IMR-90 (cell line): ENCODE results near the gene RBFOX2.

ENCODE experiments used
- CEBPB ChIP-seq: IDR thresholded peaks from 2 replicates; pipeline ENCODE4 v1.6.1; 2012; ENCODE audit warnings: low read depth, low read length, improper control_type of control experiment
- MAFK ChIP-seq: IDR thresholded peaks from 2 replicates; pipeline ENCODE4 v1.6.1; 2012; ENCODE audit warnings: low read depth, low read length, improper control_type of control experiment
- MAZ ChIP-seq: IDR thresholded peaks from 2 replicates; pipeline ENCODE4 v1.6.1; 2012; ENCODE audit warnings: low read depth, mild to moderate bottlenecking, low read length, improper control_type of control experiment, moderate library complexity, borderline replicate concordance
- MXI1 ChIP-seq: IDR thresholded peaks from 2 replicates; pipeline ENCODE4 v1.6.1; 2012; ENCODE audit warnings: low read depth, mild to moderate bottlenecking, low read length, moderate library complexity, borderline replicate concordance
- NFE2L2 ChIP-seq: fragments of 150-350 bp; IDR thresholded peaks from 2 replicates; pipeline ENCODE4 v1.6.1; 2016; ENCODE audit warnings: low read depth, mild to moderate bottlenecking, low read length
- RAD21 ChIP-seq: IDR thresholded peaks from 2 replicates; pipeline ENCODE4 v1.6.1; 2012; ENCODE audit warnings: low read length, improper control_type of control experiment
- RCOR1 ChIP-seq: IDR thresholded peaks from 2 replicates; pipeline ENCODE4 v1.6.1; 2012; ENCODE audit warnings: mild to moderate bottlenecking, low read length, improper control_type of control experiment; ENCODE audit not compliant: insufficient replicate concordance
- SMC3 ChIP-seq: fragments of 150-350 bp; IDR thresholded peaks from 2 replicates; pipeline ENCODE4 v1.6.1; 2016; ENCODE audit warnings: low read depth, mild to moderate bottlenecking, antibody characterized with exemption, low read length, moderate library complexity
- TF ChIP-seq, protein P1 (sequence below): conservative IDR thresholded peaks from 2 replicates; pipeline ENCODE4 v1.5.1; 2012; ENCODE audit warnings: mild to moderate bottlenecking, low read depth, low read length, improper control_type of control experiment
- TF ChIP-seq, protein P2 (sequence below): fragments of 150-350 bp; IDR thresholded peaks from 2 replicates; pipeline ENCODE4 v1.6.1; 2017; ENCODE audit warnings: mild to moderate bottlenecking, antibody characterized with exemption, low read length, low read depth
- TF ChIP-seq, protein P3 (sequence below): fragments of 150-350 bp; IDR thresholded peaks from 2 replicates; pipeline ENCODE4 v1.6.1; 2016; ENCODE audit warnings: low read depth, mild to moderate bottlenecking, low read length, moderate library complexity, borderline replicate concordance

DNA sequence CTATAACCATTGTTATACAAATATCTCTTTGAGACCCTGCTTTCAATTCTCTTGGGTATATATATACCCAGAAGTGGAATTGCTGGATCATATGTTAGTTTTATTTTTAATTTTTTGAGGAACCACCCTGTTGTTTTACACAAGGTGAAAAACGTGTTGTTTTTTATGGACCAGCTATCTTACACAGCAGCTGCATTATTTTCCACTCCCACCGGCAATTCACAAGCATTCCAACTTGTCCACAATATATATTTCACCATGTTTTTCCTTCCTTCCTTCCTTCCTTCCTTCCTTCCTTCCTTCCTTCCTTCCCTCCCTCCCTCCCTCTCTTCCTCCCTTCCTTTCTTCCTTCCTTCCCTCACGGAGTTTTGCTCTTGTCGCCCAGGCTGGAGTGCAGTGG lies 317.3 kb downstream of the RBFOX2 start:
- TF ChIP-seq, protein P1, sequence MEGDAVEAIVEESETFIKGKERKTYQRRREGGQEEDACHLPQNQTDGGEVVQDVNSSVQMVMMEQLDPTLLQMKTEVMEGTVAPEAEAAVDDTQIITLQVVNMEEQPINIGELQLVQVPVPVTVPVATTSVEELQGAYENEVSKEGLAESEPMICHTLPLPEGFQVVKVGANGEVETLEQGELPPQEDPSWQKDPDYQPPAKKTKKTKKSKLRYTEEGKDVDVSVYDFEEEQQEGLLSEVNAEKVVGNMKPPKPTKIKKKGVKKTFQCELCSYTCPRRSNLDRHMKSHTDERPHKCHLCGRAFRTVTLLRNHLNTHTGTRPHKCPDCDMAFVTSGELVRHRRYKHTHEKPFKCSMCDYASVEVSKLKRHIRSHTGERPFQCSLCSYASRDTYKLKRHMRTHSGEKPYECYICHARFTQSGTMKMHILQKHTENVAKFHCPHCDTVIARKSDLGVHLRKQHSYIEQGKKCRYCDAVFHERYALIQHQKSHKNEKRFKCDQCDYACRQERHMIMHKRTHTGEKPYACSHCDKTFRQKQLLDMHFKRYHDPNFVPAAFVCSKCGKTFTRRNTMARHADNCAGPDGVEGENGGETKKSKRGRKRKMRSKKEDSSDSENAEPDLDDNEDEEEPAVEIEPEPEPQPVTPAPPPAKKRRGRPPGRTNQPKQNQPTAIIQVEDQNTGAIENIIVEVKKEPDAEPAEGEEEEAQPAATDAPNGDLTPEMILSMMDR = no peak
- TF ChIP-seq NFE2L2 (no peak), RCOR1 (no peak), MAZ (no peak), MXI1 (no peak), MAFK (no peak), RAD21 (no peak), CEBPB (no peak), SMC3 (no peak)
- TF ChIP-seq, protein P2, sequence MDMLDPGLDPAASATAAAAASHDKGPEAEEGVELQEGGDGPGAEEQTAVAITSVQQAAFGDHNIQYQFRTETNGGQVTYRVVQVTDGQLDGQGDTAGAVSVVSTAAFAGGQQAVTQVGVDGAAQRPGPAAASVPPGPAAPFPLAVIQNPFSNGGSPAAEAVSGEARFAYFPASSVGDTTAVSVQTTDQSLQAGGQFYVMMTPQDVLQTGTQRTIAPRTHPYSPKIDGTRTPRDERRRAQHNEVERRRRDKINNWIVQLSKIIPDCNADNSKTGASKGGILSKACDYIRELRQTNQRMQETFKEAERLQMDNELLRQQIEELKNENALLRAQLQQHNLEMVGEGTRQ = no peak
- TF ChIP-seq, protein P3, sequence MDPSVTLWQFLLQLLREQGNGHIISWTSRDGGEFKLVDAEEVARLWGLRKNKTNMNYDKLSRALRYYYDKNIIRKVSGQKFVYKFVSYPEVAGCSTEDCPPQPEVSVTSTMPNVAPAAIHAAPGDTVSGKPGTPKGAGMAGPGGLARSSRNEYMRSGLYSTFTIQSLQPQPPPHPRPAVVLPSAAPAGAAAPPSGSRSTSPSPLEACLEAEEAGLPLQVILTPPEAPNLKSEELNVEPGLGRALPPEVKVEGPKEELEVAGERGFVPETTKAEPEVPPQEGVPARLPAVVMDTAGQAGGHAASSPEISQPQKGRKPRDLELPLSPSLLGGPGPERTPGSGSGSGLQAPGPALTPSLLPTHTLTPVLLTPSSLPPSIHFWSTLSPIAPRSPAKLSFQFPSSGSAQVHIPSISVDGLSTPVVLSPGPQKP = no peak
